Measurements from ENCODE around the gene ZMIZ1.

- TF ChIP-seq CTCF (conservative IDR thresholded peaks at IDR 0.05; ENCODE audit: low read depth in 2 of 2) (no peak), JUNB (IDR thresholded peaks at IDR 0.05; ENCODE audit: unreplicated experiment) (no peak), CREB1 (CRISPR knock-in tag; IDR thresholded peaks at IDR 0.05; ENCODE audit: low read depth) (no peak)
Measured at GRCh38 chr10:79082631-79083596, 14.1 kb downstream of the ZMIZ1 start.

Data from GM23338 (cell line).